Measurements from ENCODE around the gene ZRANB1.
"Not testable (repeated sequence)": the region's sequence is repeated elsewhere in the genome, so short reads cannot be mapped to it uniquely, and the experiment has no call there.

The ZRANB1 gene

GRCh38 chr10:124985162-124985561 lies 43.2 kb downstream of the ZRANB1 start:
- TF ChIP-seq CTCF (IDR thresholded peaks at IDR 0.05; ENCODE audit: poor library complexity, severe bottlenecking) = no peak
- no peaks in the 10 kb centered on the region for H3K9me3 ChIP-seq (ENCODE audit: severe bottlenecking)
- ATAC-seq (ENCODE audit: low read depth) (no peak), DNase-seq (ENCODE audit: low spot score) (no peak)
- no peaks in the 10 kb centered on the region for H3K27me3 ChIP-seq (ENCODE audit: insufficient read depth, poor library complexity, severe bottlenecking)
- peaks cover 95% of the 10 kb centered on the region for H3K36me3 ChIP-seq (ENCODE audit: low read depth)
- H3K4me1 ChIP-seq (ENCODE audit: insufficient read depth, poor library complexity, severe bottlenecking) = no peaks in the 10 kb centered on the region
- H3K4me3 ChIP-seq (ENCODE audit: severe bottlenecking) = no peak overlapping the region
- H3K27ac ChIP-seq (ENCODE audit: poor library complexity, severe bottlenecking) = no peak overlapping the region

DNA sequence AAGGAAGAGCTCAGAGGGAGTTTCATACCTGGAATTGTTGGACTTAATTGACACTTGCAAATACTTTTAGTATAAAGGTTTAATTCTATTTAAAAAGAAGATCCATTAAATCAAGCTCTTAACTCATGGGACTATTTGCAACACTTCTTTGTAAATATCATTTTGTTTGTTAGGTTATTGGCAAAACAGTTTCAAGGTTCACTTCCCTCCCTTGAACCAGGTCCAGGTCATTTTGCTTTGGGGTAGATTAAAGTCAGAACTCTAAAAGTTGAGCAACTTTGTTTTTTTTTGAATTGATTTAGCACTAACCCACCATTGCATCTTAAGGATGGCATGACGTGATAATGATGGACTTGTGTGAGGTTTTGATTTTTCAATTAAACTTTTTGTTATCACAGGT lies 45.9 kb downstream of the ZRANB1 start:
- H3K9me3 ChIP-seq (ENCODE audit: severe bottlenecking) = no peaks in the 10 kb centered on the region
- peak overlapping the region; percentile 10 for H3K27ac ChIP-seq (ENCODE audit: poor library complexity, severe bottlenecking)
- no peaks in the 10 kb centered on the region for H3K27me3 ChIP-seq (ENCODE audit: insufficient read depth, poor library complexity, severe bottlenecking)
- no peak for TF ChIP-seq CTCF (IDR thresholded peaks at IDR 0.05; ENCODE audit: poor library complexity, severe bottlenecking)
- DNase-seq (ENCODE audit: low spot score) (no peak), ATAC-seq (ENCODE audit: low read depth) (no peak)
- H3K4me1 ChIP-seq (ENCODE audit: insufficient read depth, poor library complexity, severe bottlenecking) = no peaks in the 10 kb centered on the region
- peaks cover 99% of the 10 kb centered on the region for H3K36me3 ChIP-seq (ENCODE audit: low read depth)
- H3K4me3 ChIP-seq (ENCODE audit: severe bottlenecking) = no peak overlapping the region

GRCh38 chr10:124988753-124989152 lies 46.8 kb downstream of the ZRANB1 start:
- not testable (repeated sequence) for H3K9me3 ChIP-seq (ENCODE audit: severe bottlenecking); H3K27me3 ChIP-seq (ENCODE audit: insufficient read depth, poor library complexity, severe bottlenecking); H3K4me3 ChIP-seq (ENCODE audit: severe bottlenecking); H3K27ac ChIP-seq (ENCODE audit: poor library complexity, severe bottlenecking); H3K4me1 ChIP-seq (ENCODE audit: insufficient read depth, poor library complexity, severe bottlenecking); DNase-seq (ENCODE audit: low spot score); ATAC-seq (ENCODE audit: low read depth)
- peaks cover 99% of the 10 kb centered on the region for H3K36me3 ChIP-seq (ENCODE audit: low read depth)

DNA sequence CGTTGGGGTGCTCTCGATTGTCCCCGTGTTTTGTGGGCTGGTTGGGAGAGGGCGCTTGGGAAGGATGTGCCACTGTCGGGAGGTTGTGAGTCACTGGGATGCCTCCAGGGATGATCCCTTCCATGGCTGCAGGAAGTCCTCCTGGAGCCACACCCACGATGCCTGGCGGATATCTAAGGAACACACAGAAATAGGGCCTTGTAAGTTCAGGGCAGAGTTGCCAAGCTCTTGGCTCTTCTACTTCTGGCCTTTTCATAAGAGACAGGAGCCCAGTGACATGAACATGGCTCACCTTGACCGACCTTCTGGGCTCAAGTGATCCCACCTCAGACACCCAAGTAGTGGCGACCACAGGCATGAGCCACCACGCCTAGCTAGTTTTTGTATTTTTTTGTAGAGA lies 47.6 kb downstream of the ZRANB1 start:
- no peak for TF ChIP-seq CTCF (IDR thresholded peaks at IDR 0.05; ENCODE audit: poor library complexity, severe bottlenecking)
- Histone ChIP-seq H3K36me3 (ENCODE audit: low read depth) (peaks cover 99% of the 10 kb centered on the region), H3K9me3 (ENCODE audit: severe bottlenecking) (no peaks in the 10 kb centered on the region), H3K27me3 (ENCODE audit: insufficient read depth, poor library complexity, severe bottlenecking) (no peaks in the 10 kb centered on the region), H3K27ac (ENCODE audit: poor library complexity, severe bottlenecking) (peak overlapping the region; percentile 26), H3K4me1 (ENCODE audit: insufficient read depth, poor library complexity, severe bottlenecking) (no peaks in the 10 kb centered on the region), H3K4me3 (ENCODE audit: severe bottlenecking) (no peak overlapping the region)
- DNase-seq (ENCODE audit: low spot score) = no peak
- ATAC-seq (ENCODE audit: low read depth) = peak; percentile 20; the same call in 1 of the 3 replicates

DNA sequence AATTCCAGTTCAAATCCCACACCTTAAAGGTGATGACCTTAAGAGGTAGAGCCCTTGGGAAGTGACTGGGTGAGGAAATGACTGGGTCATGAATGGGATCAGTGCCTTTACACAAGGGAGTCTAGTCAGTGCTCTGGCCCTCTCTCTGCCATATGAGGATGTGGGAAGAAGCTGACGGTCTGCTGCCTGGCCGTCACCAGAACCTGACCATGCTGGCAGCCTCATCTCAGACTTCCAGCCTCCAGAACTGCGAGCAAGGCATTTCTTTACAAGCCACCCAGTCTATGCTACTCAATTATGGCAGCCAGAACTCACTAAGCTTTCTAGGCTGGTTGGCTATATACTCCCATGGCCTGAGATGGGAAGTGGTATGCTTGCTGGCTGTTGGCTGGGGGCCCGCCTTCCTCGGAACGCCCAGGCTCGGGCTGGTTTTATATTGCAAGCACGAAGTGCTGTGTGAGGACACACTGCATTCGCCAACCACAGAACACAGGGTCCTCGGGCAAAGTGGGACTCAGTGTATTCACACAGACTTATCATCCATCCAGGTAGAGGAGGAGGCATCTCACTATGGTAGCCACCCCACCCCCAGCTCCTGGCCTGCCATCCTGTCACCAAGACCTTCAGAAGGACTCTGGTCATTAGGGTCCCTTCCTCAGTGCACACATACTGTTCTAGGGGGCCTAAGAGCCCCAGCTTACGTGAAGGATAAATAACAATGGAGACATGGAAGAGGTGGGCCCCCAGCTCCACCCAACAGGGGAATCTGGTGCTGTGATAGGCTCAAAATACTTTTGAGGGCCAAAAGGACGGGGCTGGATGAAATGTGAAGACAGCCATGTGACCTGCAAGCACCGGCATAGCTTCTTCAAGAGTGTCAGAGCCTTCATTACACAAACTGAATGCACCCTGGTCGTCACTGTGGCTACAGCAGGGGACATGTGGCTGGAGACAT lies 49.0 kb downstream of the ZRANB1 start:
- no peak for DNase-seq (ENCODE audit: low spot score)
- no peak for TF ChIP-seq CTCF (IDR thresholded peaks at IDR 0.05; ENCODE audit: poor library complexity, severe bottlenecking)
- no peak for ATAC-seq (ENCODE audit: low read depth)
- Histone ChIP-seq H3K27me3 (ENCODE audit: insufficient read depth, poor library complexity, severe bottlenecking) (no peaks in the 10 kb centered on the region), H3K4me1 (ENCODE audit: insufficient read depth, poor library complexity, severe bottlenecking) (no peaks in the 10 kb centered on the region), H3K27ac (ENCODE audit: poor library complexity, severe bottlenecking) (peak overlapping the region; percentile 26), H3K36me3 (ENCODE audit: low read depth) (peaks cover 97% of the 10 kb centered on the region), H3K9me3 (ENCODE audit: severe bottlenecking) (no peaks in the 10 kb centered on the region), H3K4me3 (ENCODE audit: severe bottlenecking) (no peak overlapping the region)
